GM23248 (cell line): Measurements from ENCODE around the gene CHST9.

ENCODE experiments used
- EZH2 ChIP-seq: fragments of 200-600 bp; sonication (generic); IDR thresholded peaks from 2 replicates; pipeline ENCODE4 v1.6.1; 2018; ENCODE audit warnings: antibody characterized with exemption, mild to moderate bottlenecking; ENCODE audit not compliant: insufficient read depth, poor library complexity, severe bottlenecking
- EZH2phosphoT487 ChIP-seq: fragments of 200-600 bp; sonication (generic); IDR thresholded peaks from 2 replicates; pipeline ENCODE4 v1.6.1; 2018; ENCODE audit warnings: antibody characterized with exemption, moderate library complexity, mild to moderate bottlenecking, low read depth; ENCODE audit not compliant: insufficient read depth

- TF ChIP-seq EZH2 (no peak), EZH2phosphoT487 (no peak)
Measured at GRCh38 chr18:27141876-27142275, 43.2 kb downstream of the CHST9 start.
